LoVo (cell line): Measurements from ENCODE around the gene KRI1.
A peak's percentile ranks its signal among the peaks of the same experiment; 100 is the strongest.

Experiments used
- DNase-seq: peaks from one replicate; pipeline ENCODE4 v3.0.0-alpha.2; 2016; ENCODE audit warnings: low spot score

Gene KRI1

GRCh38 chr19:10565567-10566407 lies at the start of gene KRI1:
Gene KRI1, minus strand, starts transcription at chr19:10566010. Its CDS starts 11 bp downstream, at chr19:10565999.
- peak; percentile 99 for DNase-seq

- no peak for DNase-seq
Measured at GRCh38 chr19:10612499-10613119, 46.8 kb upstream of the KRI1 start.

GRCh38 chr19:10611907-10612306 lies 46.1 kb upstream of the KRI1 start:
- no peak for DNase-seq

- DNase-seq: no peak
Measured at GRCh38 chr19:10604460-10604980, 38.7 kb upstream of the KRI1 start.

- no peak for DNase-seq
Measured at GRCh38 chr19:10603873-10604459, 38.2 kb upstream of the KRI1 start.

- DNase-seq: no peak
Measured at GRCh38 chr19:10603084-10603872, 37.5 kb upstream of the KRI1 start.

GRCh38 chr19:10602330-10603083 lies 36.7 kb upstream of the KRI1 start:
- DNase-seq: peak; percentile 76

GRCh38 chr19:10601999-10602329 lies 36.2 kb upstream of the KRI1 start:
- no peak for DNase-seq

GRCh38 chr19:10600149-10600548 lies 34.3 kb upstream of the KRI1 start:
- DNase-seq: no peak

- no peak for DNase-seq
Measured at GRCh38 chr19:10593820-10594637, 28.2 kb upstream of the KRI1 start.

- no peak for DNase-seq
Measured at GRCh38 chr19:10593148-10593547, 27.3 kb upstream of the KRI1 start.

GRCh38 chr19:10587839-10588150 lies 22.0 kb upstream of the KRI1 start:
- no peak for DNase-seq

GRCh38 chr19:10587022-10587838 lies 21.4 kb upstream of the KRI1 start, which contains the start of gene AP1M2:
Gene AP1M2, minus strand, starts transcription at chr19:10587312. Its CDS starts 81 bp downstream, at chr19:10587231.
- peak; percentile 76 for DNase-seq

- DNase-seq: no peak
Measured at GRCh38 chr19:10586396-10586795, 20.6 kb upstream of the KRI1 start.

GRCh38 chr19:10583036-10583776 lies 17.4 kb upstream of the KRI1 start:
- DNase-seq: no peak

GRCh38 chr19:10582091-10582490 lies 16.3 kb upstream of the KRI1 start:
- DNase-seq: no peak

GRCh38 chr19:10580979-10581631 lies 15.3 kb upstream of the KRI1 start:
- peak; percentile 80 for DNase-seq

GRCh38 chr19:10577951-10578350 lies 12.1 kb upstream of the KRI1 start:
- no peak for DNase-seq
